K562 (cell line): ENCODE data around the gene SNAI1.

ENCODE experiments used
- ELF4 ChIP-seq: fragments of 450-650 bp; formaldehyde crosslinking; IDR thresholded peaks from 2 replicates; pipeline ENCODE4 v1.4.0; 2022; ENCODE audit warnings: missing genetic modification characterization
- EP300 ChIP-seq: IDR thresholded peaks from 2 replicates; pipeline ENCODE4 v1.6.1; 2012; ENCODE audit warnings: low read length, improper control_type of control experiment
- MAFF ChIP-seq: IDR thresholded peaks from 2 replicates; pipeline ENCODE4 v1.6.1; 2012; ENCODE audit warnings: low read length, improper control_type of control experiment
- NFIC ChIP-seq: fragments of 450-650 bp; IDR thresholded peaks from 2 replicates; pipeline ENCODE4 v1.6.1; 2017; ENCODE audit warnings: mild to moderate bottlenecking, inconsistent platforms
- SRSF1 ChIP-seq: fragments of 200-400 bp; formaldehyde crosslinking; IDR thresholded peaks from 2 replicates; pipeline ENCODE4 v1.6.1; 2017; ENCODE audit warnings: mild to moderate bottlenecking, low read depth, low read length, moderate library complexity
- ZNF408 ChIP-seq: fragments of 250-450 bp; sonication (Bioruptor Pico); IDR thresholded peaks from 2 replicates; pipeline ENCODE4 v1.4.0; 2020; ENCODE audit warnings: low read depth, mild to moderate bottlenecking, moderate library complexity
- TF ChIP-seq, protein P1 (sequence below), 3 experiments: IDR thresholded peaks in 2 of 3; conservative IDR thresholded peaks in 1 of 3; 2 replicates each; pipeline ENCODE4 v1.5.1; 2011 to 2012; ENCODE audit warnings: low read length in 3 of 3, mild to moderate bottlenecking in 3 of 3, control low read depth in 2 of 3, improper control_type of control experiment in 1 of 3, inconsistent platforms in 1 of 3, low read depth in 1 of 3, mixed read lengths in 1 of 3, moderate library complexity in 1 of 3; ENCODE audit not compliant: insufficient read depth in 2 of 3
- TF ChIP-seq, protein P2 (sequence below): sonication (generic); formaldehyde crosslinking; IDR thresholded peaks from 2 replicates; pipeline ENCODE4 v1.5.0; 2020; ENCODE audit warnings: missing genetic modification reagents
- TF ChIP-seq, protein P3 (sequence below): fragments of 450-650 bp; IDR thresholded peaks from 2 replicates; pipeline ENCODE4 v1.6.1; 2016

DNA sequence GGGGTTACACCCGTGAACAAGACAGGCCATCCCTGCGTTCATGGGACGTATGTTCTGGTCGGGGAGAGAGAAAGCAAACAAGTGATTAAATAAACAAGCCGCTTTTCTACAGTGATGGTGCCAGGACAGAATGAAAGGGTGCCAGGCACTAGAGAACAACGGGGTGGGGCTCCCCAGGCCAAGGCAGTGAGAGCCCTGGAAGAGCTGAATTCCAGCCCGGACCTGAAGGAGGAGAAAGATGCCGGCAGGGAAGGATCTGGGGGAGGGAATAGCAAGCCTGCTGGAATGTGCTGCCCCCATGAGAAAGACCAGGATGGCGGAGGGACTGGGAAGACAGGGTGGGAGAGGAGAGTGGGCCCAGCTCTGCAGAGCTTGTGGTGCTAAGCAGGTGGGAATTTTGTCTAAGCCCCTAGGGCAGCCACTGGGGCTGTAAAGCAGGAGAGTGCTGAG is 7.5 kb downstream of the SNAI1 start:
- no peak for TF ChIP-seq ZNF408 (CRISPR knock-in tag)
- no peak for TF ChIP-seq SRSF1
- no peak for TF ChIP-seq EP300
- no peak for TF ChIP-seq NFIC
- TF ChIP-seq MAFF = no peak
- TF ChIP-seq, protein P1, sequence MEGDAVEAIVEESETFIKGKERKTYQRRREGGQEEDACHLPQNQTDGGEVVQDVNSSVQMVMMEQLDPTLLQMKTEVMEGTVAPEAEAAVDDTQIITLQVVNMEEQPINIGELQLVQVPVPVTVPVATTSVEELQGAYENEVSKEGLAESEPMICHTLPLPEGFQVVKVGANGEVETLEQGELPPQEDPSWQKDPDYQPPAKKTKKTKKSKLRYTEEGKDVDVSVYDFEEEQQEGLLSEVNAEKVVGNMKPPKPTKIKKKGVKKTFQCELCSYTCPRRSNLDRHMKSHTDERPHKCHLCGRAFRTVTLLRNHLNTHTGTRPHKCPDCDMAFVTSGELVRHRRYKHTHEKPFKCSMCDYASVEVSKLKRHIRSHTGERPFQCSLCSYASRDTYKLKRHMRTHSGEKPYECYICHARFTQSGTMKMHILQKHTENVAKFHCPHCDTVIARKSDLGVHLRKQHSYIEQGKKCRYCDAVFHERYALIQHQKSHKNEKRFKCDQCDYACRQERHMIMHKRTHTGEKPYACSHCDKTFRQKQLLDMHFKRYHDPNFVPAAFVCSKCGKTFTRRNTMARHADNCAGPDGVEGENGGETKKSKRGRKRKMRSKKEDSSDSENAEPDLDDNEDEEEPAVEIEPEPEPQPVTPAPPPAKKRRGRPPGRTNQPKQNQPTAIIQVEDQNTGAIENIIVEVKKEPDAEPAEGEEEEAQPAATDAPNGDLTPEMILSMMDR (IDR thresholded peaks at IDR 0.05 in 2 of 3, conservative IDR thresholded peaks at IDR 0.05 in 1 of 3; ENCODE audit: insufficient read depth in 2 of 3, low read depth in 1 of 3, low read length in 3 of 3) = no peak
- TF ChIP-seq, protein P2, sequence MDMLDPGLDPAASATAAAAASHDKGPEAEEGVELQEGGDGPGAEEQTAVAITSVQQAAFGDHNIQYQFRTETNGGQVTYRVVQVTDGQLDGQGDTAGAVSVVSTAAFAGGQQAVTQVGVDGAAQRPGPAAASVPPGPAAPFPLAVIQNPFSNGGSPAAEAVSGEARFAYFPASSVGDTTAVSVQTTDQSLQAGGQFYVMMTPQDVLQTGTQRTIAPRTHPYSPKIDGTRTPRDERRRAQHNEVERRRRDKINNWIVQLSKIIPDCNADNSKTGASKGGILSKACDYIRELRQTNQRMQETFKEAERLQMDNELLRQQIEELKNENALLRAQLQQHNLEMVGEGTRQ (CRISPR knock-in tag) = no peak
- TF ChIP-seq, protein P3, sequence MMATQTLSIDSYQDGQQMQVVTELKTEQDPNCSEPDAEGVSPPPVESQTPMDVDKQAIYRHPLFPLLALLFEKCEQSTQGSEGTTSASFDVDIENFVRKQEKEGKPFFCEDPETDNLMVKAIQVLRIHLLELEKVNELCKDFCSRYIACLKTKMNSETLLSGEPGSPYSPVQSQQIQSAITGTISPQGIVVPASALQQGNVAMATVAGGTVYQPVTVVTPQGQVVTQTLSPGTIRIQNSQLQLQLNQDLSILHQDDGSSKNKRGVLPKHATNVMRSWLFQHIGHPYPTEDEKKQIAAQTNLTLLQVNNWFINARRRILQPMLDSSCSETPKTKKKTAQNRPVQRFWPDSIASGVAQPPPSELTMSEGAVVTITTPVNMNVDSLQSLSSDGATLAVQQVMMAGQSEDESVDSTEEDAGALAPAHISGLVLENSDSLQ = no peak
- TF ChIP-seq ELF4 (CRISPR knock-in tag) = no peak
